Measurements from ENCODE around the gene ZNF787.
"Not testable (repeated sequence)": the region's sequence is repeated elsewhere in the genome, so short reads cannot be mapped to it uniquely, and the experiment has no call there.

DNA sequence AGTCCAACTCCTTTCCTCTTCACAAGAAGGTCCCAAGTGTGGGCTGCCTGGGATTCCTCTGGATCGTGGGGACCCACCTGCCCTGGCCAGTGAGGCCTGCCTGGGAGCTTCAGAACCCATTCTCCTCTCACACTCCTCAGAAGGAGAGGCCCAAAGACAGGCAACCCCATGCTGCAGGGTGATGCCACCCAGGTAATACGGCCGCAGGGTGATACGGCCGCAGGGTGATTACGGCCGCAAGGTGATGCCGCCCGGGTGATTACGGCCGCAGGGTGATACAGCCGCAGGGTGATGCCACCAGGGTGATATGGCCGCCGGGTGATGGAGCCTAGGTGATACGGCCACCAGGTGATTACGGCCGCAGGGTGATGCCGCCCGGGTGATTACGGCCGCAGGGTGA lies 22.9 kb downstream of the ZNF787 start:
- TF ChIP-seq, protein P1, sequence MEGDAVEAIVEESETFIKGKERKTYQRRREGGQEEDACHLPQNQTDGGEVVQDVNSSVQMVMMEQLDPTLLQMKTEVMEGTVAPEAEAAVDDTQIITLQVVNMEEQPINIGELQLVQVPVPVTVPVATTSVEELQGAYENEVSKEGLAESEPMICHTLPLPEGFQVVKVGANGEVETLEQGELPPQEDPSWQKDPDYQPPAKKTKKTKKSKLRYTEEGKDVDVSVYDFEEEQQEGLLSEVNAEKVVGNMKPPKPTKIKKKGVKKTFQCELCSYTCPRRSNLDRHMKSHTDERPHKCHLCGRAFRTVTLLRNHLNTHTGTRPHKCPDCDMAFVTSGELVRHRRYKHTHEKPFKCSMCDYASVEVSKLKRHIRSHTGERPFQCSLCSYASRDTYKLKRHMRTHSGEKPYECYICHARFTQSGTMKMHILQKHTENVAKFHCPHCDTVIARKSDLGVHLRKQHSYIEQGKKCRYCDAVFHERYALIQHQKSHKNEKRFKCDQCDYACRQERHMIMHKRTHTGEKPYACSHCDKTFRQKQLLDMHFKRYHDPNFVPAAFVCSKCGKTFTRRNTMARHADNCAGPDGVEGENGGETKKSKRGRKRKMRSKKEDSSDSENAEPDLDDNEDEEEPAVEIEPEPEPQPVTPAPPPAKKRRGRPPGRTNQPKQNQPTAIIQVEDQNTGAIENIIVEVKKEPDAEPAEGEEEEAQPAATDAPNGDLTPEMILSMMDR (IDR thresholded peaks at IDR 0.05; ENCODE audit: control extremely low read depth in 1 of 3, insufficient read depth in 1 of 3, low read depth in 1 of 3, low read length in 3 of 3): not testable (repeated sequence)
- not testable (repeated sequence) for TF ChIP-seq EZH2 (IDR thresholded peaks at IDR 0.05; ENCODE audit: low read depth, low read length, severe bottlenecking); RAD21 (IDR thresholded peaks at IDR 0.05 in 1 of 2, conservative IDR thresholded peaks at IDR 0.05 in 1 of 2; ENCODE audit: low read depth in 2 of 2, low read length in 2 of 2); BCL11A (IDR thresholded peaks at IDR 0.05; ENCODE audit: low read depth in 2 of 2, low read length in 2 of 2); YY1 (IDR thresholded peaks at IDR 0.05; ENCODE audit: low read depth, low read length); ZNF274 (IDR thresholded peaks at IDR 0.05; ENCODE audit: borderline replicate concordance, extremely low read depth, low read length); POLR2AphosphoS5 (IDR thresholded peaks at IDR 0.05; ENCODE audit: low read depth, low read length); NRF1 (IDR thresholded peaks at IDR 0.05; ENCODE audit: low read depth, low read length)
- TF ChIP-seq, protein P2, sequence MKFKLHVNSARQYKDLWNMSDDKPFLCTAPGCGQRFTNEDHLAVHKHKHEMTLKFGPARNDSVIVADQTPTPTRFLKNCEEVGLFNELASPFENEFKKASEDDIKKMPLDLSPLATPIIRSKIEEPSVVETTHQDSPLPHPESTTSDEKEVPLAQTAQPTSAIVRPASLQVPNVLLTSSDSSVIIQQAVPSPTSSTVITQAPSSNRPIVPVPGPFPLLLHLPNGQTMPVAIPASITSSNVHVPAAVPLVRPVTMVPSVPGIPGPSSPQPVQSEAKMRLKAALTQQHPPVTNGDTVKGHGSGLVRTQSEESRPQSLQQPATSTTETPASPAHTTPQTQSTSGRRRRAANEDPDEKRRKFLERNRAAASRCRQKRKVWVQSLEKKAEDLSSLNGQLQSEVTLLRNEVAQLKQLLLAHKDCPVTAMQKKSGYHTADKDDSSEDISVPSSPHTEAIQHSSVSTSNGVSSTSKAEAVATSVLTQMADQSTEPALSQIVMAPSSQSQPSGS (IDR thresholded peaks at IDR 0.05; ENCODE audit: low read length): not testable (repeated sequence)
- TF ChIP-seq, protein P3, sequence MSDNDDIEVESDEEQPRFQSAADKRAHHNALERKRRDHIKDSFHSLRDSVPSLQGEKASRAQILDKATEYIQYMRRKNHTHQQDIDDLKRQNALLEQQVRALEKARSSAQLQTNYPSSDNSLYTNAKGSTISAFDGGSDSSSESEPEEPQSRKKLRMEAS (IDR thresholded peaks at IDR 0.05): not testable (repeated sequence)

Data from H1 (cell line).